ENCODE measurements around the gene DEDD2.

DNA sequence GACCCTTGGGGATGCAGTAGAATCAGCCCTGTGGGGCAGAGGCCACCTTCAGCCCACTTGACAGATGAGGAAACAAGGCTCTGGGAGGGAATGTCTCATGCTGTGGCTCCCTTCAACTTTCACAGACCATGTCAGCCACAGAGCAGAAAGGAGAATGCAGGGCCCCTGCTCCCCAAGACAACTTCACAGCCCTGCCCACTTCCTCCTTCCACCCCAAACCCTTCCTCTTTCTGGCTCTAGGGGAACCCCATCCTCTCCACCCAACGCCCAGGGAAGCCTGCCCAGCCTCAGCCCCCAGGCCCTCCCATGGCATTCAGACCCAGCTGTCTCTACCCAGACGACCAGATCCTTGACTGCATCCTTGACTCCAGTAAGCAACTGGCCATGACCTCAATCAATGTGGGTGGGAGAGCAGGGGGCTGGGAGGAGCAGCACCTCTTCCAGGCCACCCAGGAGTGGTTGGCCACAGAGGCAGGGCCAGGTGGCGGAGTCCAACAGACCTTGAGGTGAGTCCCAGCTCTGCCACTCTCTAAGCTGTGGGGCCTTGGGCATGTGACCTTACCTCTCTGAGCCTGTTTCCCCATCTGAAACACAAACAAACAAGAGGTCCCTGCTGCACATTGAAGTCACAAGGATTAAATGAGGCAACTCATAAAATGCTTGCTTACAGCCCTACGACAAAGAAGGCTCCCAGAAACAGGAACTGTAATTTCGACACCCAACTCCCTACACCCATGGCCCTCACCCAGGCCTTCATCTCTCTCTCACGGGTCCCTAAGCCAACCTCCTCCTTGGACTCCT is 15.8 kb downstream of the DEDD2 start:
- TF ChIP-seq, protein P1, sequence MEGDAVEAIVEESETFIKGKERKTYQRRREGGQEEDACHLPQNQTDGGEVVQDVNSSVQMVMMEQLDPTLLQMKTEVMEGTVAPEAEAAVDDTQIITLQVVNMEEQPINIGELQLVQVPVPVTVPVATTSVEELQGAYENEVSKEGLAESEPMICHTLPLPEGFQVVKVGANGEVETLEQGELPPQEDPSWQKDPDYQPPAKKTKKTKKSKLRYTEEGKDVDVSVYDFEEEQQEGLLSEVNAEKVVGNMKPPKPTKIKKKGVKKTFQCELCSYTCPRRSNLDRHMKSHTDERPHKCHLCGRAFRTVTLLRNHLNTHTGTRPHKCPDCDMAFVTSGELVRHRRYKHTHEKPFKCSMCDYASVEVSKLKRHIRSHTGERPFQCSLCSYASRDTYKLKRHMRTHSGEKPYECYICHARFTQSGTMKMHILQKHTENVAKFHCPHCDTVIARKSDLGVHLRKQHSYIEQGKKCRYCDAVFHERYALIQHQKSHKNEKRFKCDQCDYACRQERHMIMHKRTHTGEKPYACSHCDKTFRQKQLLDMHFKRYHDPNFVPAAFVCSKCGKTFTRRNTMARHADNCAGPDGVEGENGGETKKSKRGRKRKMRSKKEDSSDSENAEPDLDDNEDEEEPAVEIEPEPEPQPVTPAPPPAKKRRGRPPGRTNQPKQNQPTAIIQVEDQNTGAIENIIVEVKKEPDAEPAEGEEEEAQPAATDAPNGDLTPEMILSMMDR (IDR thresholded peaks at IDR 0.05), result no peak
- no peak for TF ChIP-seq POLR2A (IDR thresholded peaks at IDR 0.05)

All from thyroid gland (tissue), 4 donors.